Activated CD4-positive, CD25-positive, alpha-beta regulatory T cell treated with anti-CD3 and anti-CD28 coated beads, Interleukin-2, amount 50 U/mL, for 72 hours (primary cell): ENCODE results near the gene IDH2.

ENCODE experiments used
- DNase-seq: peaks from one replicate; pipeline ENCODE4 v3.0.0; 2021

Gene IDH2

DNA sequence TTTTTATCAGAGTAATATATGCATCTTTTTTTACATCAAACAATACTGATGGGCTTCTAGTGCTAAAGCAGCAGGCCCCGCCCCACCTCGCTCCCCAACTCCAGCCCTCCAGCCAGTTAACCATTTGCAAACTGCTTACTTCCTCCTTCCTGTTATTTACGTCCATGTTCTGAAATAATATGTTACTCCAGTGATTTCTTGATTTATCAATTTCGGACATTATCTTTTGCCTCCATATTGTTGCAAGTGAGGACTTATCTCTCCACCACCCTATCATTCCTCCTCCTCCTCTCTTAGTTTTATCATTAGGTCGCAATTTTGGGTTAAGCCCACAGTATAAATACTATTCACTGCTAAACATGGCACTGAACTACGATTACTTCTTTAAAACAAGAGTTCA, 61.6 kb downstream of the IDH2 start:
- DNase-seq = no peak

GRCh38 chr15:90039996-90040395, 62.3 kb downstream of the IDH2 start:
- no peak for DNase-seq

DNA sequence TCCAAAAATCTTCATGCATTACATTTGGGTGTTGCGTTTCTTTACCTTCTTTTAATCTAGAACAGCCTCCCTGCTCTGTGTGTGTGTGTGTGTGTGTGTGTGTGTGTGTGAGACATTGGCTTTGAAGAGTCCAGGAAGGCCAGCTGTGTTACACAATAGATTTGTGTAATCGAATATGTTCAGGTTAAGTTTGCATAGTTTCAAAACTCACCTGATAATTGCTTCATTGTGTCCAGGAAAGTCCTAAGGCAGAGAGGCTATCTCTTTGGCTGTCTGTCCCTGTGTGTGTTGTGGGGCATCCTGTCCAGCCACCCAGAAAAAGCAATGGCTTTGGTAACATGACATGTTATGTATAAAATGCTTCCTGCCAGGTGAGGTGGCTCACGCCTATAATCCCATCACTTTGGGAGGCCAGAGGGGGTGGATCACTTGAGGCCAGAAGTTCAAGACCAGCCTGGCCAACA, 63.6 kb downstream of the IDH2 start:
- no peak for DNase-seq

DNA sequence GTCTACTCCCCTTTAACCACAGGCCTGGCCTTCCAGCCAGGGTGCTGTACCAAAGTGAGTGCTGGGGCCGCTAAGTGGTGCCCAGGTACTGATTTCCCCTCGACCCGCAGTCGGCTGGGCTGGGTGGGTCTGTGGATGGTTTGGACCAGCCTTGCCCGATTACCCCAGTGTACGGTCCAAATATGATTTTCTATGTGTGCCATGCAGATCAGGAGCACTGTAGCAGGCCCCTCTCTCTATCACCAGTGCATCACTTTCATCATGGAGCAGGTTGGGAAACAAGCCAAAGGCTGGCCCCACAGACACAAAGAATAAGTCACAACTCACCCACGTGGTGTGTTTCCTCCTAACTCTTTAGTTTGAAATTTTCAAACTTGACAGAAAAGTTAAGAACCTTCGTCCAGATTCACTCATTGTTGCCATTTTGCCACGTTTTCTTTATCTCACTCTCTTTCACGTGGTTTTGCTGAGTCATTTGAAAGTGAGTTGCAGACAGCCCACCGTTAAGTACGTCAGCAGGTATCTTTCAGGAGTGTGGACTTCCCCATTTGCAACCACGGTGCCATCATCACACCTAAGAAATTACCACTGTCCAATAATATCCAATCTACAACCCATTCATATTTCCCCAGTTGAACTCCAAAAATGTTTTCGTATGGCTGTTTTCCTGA, 64.2 kb downstream of the IDH2 start:
- no peak for DNase-seq

DNA sequence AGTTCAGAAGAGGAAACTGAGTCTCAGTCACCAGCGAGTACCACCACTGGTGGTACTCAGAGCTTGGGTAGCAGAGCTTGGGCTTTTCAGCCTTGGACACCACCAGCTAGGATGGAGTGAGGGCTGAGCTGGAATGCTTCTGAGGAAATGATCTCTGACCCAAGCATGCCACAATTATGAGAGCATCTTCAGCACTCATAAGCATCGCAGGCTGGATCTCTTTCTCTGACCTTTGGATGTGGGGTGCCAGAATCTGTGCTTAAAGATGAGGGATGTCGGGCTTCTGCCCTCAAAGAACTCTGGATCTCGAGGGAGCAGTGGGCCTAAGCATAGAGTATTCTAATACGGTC, 64.8 kb downstream of the IDH2 start:
- DNase-seq = no peak

DNA sequence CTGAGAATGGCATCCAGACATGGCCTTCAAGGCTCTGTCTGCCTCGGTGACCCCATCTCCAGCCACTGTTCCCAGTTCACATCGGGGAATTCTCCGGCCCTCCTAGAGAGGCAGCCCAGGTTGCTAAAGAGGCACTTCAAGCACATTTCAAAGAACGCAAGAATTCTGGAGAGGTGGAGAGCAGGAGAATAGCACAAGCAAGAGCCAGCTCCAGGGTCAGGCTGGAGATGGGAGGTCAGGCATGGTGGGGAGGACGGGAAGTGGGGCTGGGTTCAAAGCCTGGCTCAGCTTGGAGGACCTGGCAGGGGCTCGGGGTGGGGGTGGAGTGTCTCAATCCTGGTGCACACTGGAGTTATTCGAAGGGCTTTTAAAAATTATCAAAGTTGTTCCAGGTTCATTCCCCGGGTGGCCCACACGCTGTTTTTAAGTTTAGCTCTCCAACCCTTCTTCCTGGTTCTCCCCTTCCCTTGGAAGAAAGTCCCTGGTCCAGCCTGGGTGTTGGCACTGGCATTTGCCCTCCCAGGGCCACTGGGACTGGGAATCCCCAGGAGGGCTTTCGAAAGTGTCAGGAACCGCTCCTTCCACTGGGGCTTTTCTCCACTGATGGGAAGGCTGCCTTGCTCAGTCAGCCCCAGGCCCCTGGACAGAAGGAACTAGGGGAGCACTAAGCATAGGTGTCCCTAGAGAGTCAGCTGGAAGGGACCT, 65.3 kb downstream of the IDH2 start:
- no peak for DNase-seq

DNA sequence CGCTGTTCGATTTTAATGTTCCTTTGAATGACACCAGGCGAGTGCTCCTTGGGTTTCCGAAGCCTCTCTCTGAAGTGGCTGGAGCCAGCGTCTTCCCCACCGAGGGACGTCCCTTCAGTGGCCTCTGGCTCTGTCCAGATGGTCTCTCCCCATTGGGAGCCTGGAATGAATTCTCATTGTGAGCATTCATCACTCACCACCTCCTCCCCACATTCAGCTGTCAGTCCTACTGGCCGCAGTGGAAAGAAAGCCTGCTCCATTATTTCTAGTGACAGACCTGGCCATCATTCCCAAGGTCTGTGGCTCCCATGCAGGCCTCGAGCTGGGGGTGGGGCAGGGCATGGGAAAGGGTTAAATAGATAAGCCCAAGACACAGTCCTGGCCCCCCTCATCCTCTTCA, 65.9 kb downstream of the IDH2 start:
- no peak for DNase-seq

- DNase-seq = no peak
Observed at GRCh38 chr15:90035840-90036230, 66.4 kb downstream of the IDH2 start.

DNA sequence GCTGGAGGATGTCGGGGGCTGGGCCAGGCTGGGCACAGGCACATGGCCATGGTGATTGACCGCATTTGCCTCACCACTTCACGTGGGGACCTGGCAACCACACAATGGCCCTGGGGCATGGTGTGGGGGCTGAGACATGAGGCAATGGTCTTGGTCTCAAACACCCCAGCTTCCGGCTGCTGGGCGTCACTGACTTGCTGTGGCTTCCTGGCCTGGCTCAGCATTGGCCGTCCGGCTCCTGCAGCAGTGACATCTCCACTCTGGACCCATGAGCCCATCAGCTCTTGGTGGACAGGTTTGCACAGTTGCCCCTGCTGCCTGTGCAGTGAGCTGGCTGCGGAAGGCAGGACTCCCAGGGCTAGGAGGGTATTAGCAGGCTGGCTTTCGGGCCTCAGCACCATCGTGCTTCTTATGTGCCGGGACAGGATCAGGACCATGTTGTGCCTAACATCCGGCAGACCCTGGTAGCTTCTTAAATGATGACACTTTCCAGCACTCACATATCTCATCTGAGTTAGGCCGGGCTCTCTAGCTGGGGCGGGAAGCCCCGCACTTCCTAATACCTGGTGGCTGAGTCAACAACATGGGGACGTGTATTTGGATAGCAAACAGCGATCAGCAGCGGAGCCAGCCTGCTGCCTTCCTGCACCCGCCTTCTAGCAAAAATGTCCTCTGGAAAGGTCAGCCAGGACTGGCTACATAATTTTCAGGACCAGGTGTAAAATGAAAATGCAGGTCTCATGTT, 67.0 kb downstream of the IDH2 start:
- DNase-seq = no peak

- DNase-seq = no peak
Observed at GRCh38 chr15:90033448-90033847, 68.8 kb downstream of the IDH2 start.
